Stomach (tissue), 9 donors: ENCODE data around the gene LITAFD. TPM values are rescaled to one million over a fixed set of nuclear protein-coding genes. Genes with fewer than 3 reads are reported as not detected.
A peak's percentile ranks its signal among the peaks of the same experiment; 100 is the strongest.

Experiments used
- DNase-seq, 2 donors: peaks; one replicate each; pipeline versions ENCODE4 v3.0.0 to v3.0.0-alpha.2; 2013 to 2019
- H3K27ac ChIP-seq, 5 donors: fragments of 200-600 bp in 4 of 5; sonication (generic) in 4 of 5; one replicate each; pipeline ENCODE4 v1.5.1; 2013 to 2019; ENCODE audit warnings: mild to moderate bottlenecking in 1 of 5, moderate library complexity in 1 of 5
- H3K27me3 ChIP-seq, 3 donors: fragments of 200-600 bp; sonication (generic); one replicate each; pipeline ENCODE4 v1.5.1; 2017 to 2019; ENCODE audit warnings: mixed run types in 1 of 3
- H3K36me3 ChIP-seq, 4 donors: fragments of 200-600 bp; sonication (generic); 1 replicate in 3 of 4; 2 replicates in 1 of 4; pipeline ENCODE4 v1.5.1; 2016 to 2019
- H3K4me1 ChIP-seq, 4 donors: fragments of 200-600 bp; sonication (generic); one replicate each; pipeline ENCODE4 v1.5.1; 2016 to 2019
- H3K4me3 ChIP-seq, 4 donors: fragments of 200-600 bp; sonication (generic) in 3 of 4; one replicate each; pipeline ENCODE4 v1.5.1; 2016 to 2019; ENCODE audit warnings: mild to moderate bottlenecking in 1 of 4
- H3K9me3 ChIP-seq, 4 donors: fragments of 200-600 bp; sonication (generic); one replicate each; pipeline ENCODE4 v1.5.1; 2016 to 2019
- CTCF ChIP-seq, 7 experiments: fragments of 450-650 bp in 4 of 7; fragments of 200-600 bp in 3 of 7; sonication (generic) in 3 of 7; IDR thresholded peaks; one replicate each; pipeline ENCODE4 v1.5.1; 2016 to 2019; ENCODE audit warnings: antibody characterized with exemption in 7 of 7, control low read depth in 2 of 7, mild to moderate bottlenecking in 1 of 7
- EP300 ChIP-seq: sonication (generic); formaldehyde crosslinking; IDR thresholded peaks from one replicate; pipeline ENCODE4 v1.6.1; 2017; ENCODE audit warnings: antibody characterized with exemption
- POLR2A ChIP-seq, 4 donors: fragments of 450-650 bp; IDR thresholded peaks; one replicate each; pipeline ENCODE4 v1.6.1; 2016; ENCODE audit warnings: antibody characterized with exemption in 4 of 4, control low read depth in 2 of 4, mild to moderate bottlenecking in 1 of 4, moderate library complexity in 1 of 4
- POLR2AphosphoS5 ChIP-seq, 3 donors: sonication (generic); formaldehyde crosslinking; IDR thresholded peaks; one replicate each; pipeline ENCODE4 v1.6.1; 2016; ENCODE audit warnings: antibody characterized with exemption in 3 of 3
- WGBS, 5 donors: extraction: QIAGEN DNeasy Blood & Tissue Kit in 3 of 5; methylation state at CpG; one replicate each; pipeline versions ENCODE4 v1.1.5 to v1.1.7; 2013 to 2018; 5-methylcytosine and 5-hydroxymethylcytosine counted together
- intact Hi-C: fragments of 100-400 bp; cut with DNase I; formaldehyde crosslinking; loops from one replicate; pipeline ENCODE4 v1.15.1; 2023; ENCODE audit warnings: low total_unique reads
- polyA plus RNA-seq, 3 donors: library from polyadenylated mRNA; stranded (reverse); fragments of 200-250 nt; gene quantifications; one replicate each; pipeline ENCODE4 v1.2.3, GENCODE V29; 2013
- total RNA-seq, 5 donors: library from RNA; depleted of rRNA; stranded (reverse); fragments of >200 nt; gene quantifications; one replicate each; pipeline versions ENCODE4 v1.1.0 to v1.2.3, GENCODE V29; 2014 to 2016
- donor health status: healthy with polysubstance abuse.
- donor health status: Bipolar disorder and iron deficiency.
- donor health status: healthy.

Gene LITAFD
- total and polyA plus RNA-seq, 8 donors, result not detected

GRCh38 chr16:8863594-8864424 lies 18.3 kb upstream of the LITAFD start:
- WGBS, 5 donors, result 27 to 55% (median 41%) methylated on average over 7 to 17 of the region's 17 CpGs
- DNase-seq, result peak; percentile 86 to 87
- Histone ChIP-seq H3K27me3 (no peaks in the 10 kb centered on the region), H3K9me3 (no peaks in the 10 kb centered on the region), H3K4me1 (peaks cover 77 to 94% (median 89%) of the 10 kb centered on the region in 4 donors), H3K36me3 (peaks cover 5 to 8% (median 6%) of the 10 kb centered on the region in 4 donors), H3K4me3 (peak overlapping the region in 1 of 4 donors; percentile 29), H3K27ac (peak overlapping the region; percentile 41 to 94 (median 71))
- intact Hi-C loops, result no loop called here
- TF ChIP-seq POLR2A (IDR thresholded peaks at IDR 0.05), result no peak
- TF ChIP-seq CTCF (IDR thresholded peaks at IDR 0.05), result no peak
- TF ChIP-seq POLR2AphosphoS5 (IDR thresholded peaks at IDR 0.05), result peak in 1 of 3 donors; percentile 5

- H3K4me1 ChIP-seq, result peaks cover 72 to 92% (median 85%) of the 10 kb centered on the region in 4 donors
- no peaks in the 10 kb centered on the region for H3K9me3 ChIP-seq
- H3K27me3 ChIP-seq, result no peaks in the 10 kb centered on the region
- peak overlapping the region in 1 of 4 donors; percentile 29 for H3K4me3 ChIP-seq
- H3K36me3 ChIP-seq, result peaks cover 0 to under 1% (median 0%) of the 10 kb centered on the region in 4 donors
- H3K27ac ChIP-seq, result peak overlapping the region; percentile 28 to 94 (median 71)
- intact Hi-C loops, result no loop called here
- no peak for TF ChIP-seq CTCF (IDR thresholded peaks at IDR 0.05)
- TF ChIP-seq EP300, result no peak
- TF ChIP-seq POLR2A (IDR thresholded peaks at IDR 0.05), result no peak
- TF ChIP-seq POLR2AphosphoS5 (IDR thresholded peaks at IDR 0.05), result no peak
- no peak for DNase-seq
- 28 to 42% (median 37%) methylated on average over 13 of the region's 13 CpGs for WGBS, 5 donors
These were observed 17.6 kb upstream of the LITAFD start for GRCh38 chr16:8864480-8865110.

GRCh38 chr16:8865145-8865882 lies 16.8 kb upstream of the LITAFD start:
- Histone ChIP-seq H3K27me3 (no peaks in the 10 kb centered on the region), H3K36me3 (no peaks in the 10 kb centered on the region), H3K9me3 (no peaks in the 10 kb centered on the region), H3K4me1 (peaks cover 64 to 92% (median 85%) of the 10 kb centered on the region in 4 donors), H3K4me3 (peak overlapping the region in 1 of 4 donors; percentile 29), H3K27ac (peak overlapping the region in 4 of 5 donors; percentile 68 to 94 (median 81))
- TF ChIP-seq CTCF (IDR thresholded peaks at IDR 0.05), result no peak
- TF ChIP-seq POLR2A (IDR thresholded peaks at IDR 0.05), result no peak
- TF ChIP-seq POLR2AphosphoS5 (IDR thresholded peaks at IDR 0.05), result no peak
- TF ChIP-seq EP300, result no peak
- 82 to 92% (median 88%) methylated on average over 12 to 14 of the region's 14 CpGs for WGBS, 5 donors
- intact Hi-C loops, result no loop called here
- DNase-seq, result no peak
